ENCODE results near the gene TMEM86B. TPM values are rescaled to one million over a fixed set of nuclear protein-coding genes. Genes with fewer than 3 reads are reported as not detected.

TMEM86B gene
- total RNA-seq, 6 donors from 2014 or later: 2.0 to 10.5 (median 4.8) TPM

GRCh38 chr19:55229789-55230182, 1.2 kb upstream of the TMEM86B start:
- no peak for TF ChIP-seq EP300 (IDR thresholded peaks at IDR 0.05)
- TF ChIP-seq POLR2A (IDR thresholded peaks at IDR 0.05): no peak
- no peak for TF ChIP-seq POLR2AphosphoS5 (IDR thresholded peaks at IDR 0.05)
- TF ChIP-seq CTCF (IDR thresholded peaks at IDR 0.05): no peak
- Histone ChIP-seq H3K27ac (no peak overlapping the region), H3K27me3 (no peaks in the 10 kb centered on the region), H3K4me3 (no peak overlapping the region), H3K36me3 (peaks cover 16 to 87% (median 72%) of the 10 kb centered on the region in 4 donors), H3K9me3 (no peaks in the 10 kb centered on the region), H3K4me1 (no peaks in the 10 kb centered on the region)
- 86 to 87% methylated on average over 4 to 12 of the region's 17 CpGs for WGBS, 2 donors
- ATAC-seq (ENCODE audit: low FRiP score in 2 of 2) (no peak), DNase-seq (peak in 1 of 2 donors; percentile 82)

- Histone ChIP-seq H3K27me3 (no peaks in the 10 kb centered on the region), H3K4me1 (no peaks in the 10 kb centered on the region), H3K36me3 (peaks cover 16 to 82% (median 68%) of the 10 kb centered on the region in 4 donors), H3K27ac (no peak overlapping the region), H3K9me3 (no peaks in the 10 kb centered on the region), H3K4me3 (no peak overlapping the region)
- DNase-seq: peak in 1 of 2 donors; percentile 70
- TF ChIP-seq EP300 (IDR thresholded peaks at IDR 0.05): no peak
- no peak for TF ChIP-seq POLR2A (IDR thresholded peaks at IDR 0.05)
- TF ChIP-seq POLR2AphosphoS5 (IDR thresholded peaks at IDR 0.05): no peak
- no peak for TF ChIP-seq CTCF (IDR thresholded peaks at IDR 0.05)
- ATAC-seq (ENCODE audit: low FRiP score in 2 of 2): no peak
- 97% methylated on average over 14 to 18 of the region's 18 CpGs for WGBS, 2 donors
Measured at GRCh38 chr19:55229145-55229788, 704 bp upstream of the TMEM86B start.

GRCh38 chr19:55228015-55228391, 560 bp downstream of the TMEM86B start:
- ATAC-seq (ENCODE audit: low FRiP score in 2 of 2) (no peak), DNase-seq (no peak)
- no peaks in the 10 kb centered on the region for H3K9me3 ChIP-seq
- no peaks in the 10 kb centered on the region for H3K27me3 ChIP-seq
- peaks cover 16 to 70% (median 60%) of the 10 kb centered on the region in 4 donors for H3K36me3 ChIP-seq
- H3K4me1 ChIP-seq: no peaks in the 10 kb centered on the region
- no peak for TF ChIP-seq POLR2A (IDR thresholded peaks at IDR 0.05)
- TF ChIP-seq EP300 (IDR thresholded peaks at IDR 0.05): no peak
- TF ChIP-seq CTCF (IDR thresholded peaks at IDR 0.05): no peak
- no peak for TF ChIP-seq POLR2AphosphoS5 (IDR thresholded peaks at IDR 0.05)
- H3K27ac ChIP-seq: no peak overlapping the region
- no peak overlapping the region for H3K4me3 ChIP-seq
- WGBS, 2 donors: 79 to 92% methylated on average over 10 to 17 of the region's 17 CpGs

- TF ChIP-seq CTCF (IDR thresholded peaks at IDR 0.05): no peak
- TF ChIP-seq POLR2AphosphoS5 (IDR thresholded peaks at IDR 0.05): no peak
- no peak for TF ChIP-seq EP300 (IDR thresholded peaks at IDR 0.05)
- TF ChIP-seq POLR2A (IDR thresholded peaks at IDR 0.05): no peak
- no peak overlapping the region for H3K27ac ChIP-seq
Measured at GRCh38 chr19:55227241-55228014, 1.1 kb downstream of the TMEM86B start.

More at GRCh38 chr19:55227241-55228014, 1.1 kb downstream of the TMEM86B start:
- Histone ChIP-seq H3K36me3 (peaks cover 16 to 64% (median 54%) of the 10 kb centered on the region in 4 donors), H3K4me1 (no peaks in the 10 kb centered on the region), H3K9me3 (no peaks in the 10 kb centered on the region), H3K4me3 (no peak overlapping the region), H3K27me3 (no peaks in the 10 kb centered on the region)
- 88 to 91% methylated on average over 18 to 20 of the region's 25 CpGs for WGBS, 2 donors
- DNase-seq (peak in 1 of 2 donors; percentile 79), ATAC-seq (ENCODE audit: low FRiP score in 2 of 2) (no peak)
